Esophagus muscularis mucosa (tissue), 2 donors: ENCODE measurements around the gene CBLC.

ENCODE experiments used
- POLR2A ChIP-seq: fragments of 450-650 bp; IDR thresholded peaks from one replicate; pipeline ENCODE4 v1.6.1; 2017; ENCODE audit warnings: antibody characterized with exemption, moderate library complexity, mild to moderate bottlenecking, low read depth
- POLR2AphosphoS5 ChIP-seq, 2 donors: sonication (generic); formaldehyde crosslinking; IDR thresholded peaks; one replicate each; pipeline ENCODE4 v1.6.1; 2017; ENCODE audit warnings: antibody characterized with exemption in 2 of 2

DNA sequence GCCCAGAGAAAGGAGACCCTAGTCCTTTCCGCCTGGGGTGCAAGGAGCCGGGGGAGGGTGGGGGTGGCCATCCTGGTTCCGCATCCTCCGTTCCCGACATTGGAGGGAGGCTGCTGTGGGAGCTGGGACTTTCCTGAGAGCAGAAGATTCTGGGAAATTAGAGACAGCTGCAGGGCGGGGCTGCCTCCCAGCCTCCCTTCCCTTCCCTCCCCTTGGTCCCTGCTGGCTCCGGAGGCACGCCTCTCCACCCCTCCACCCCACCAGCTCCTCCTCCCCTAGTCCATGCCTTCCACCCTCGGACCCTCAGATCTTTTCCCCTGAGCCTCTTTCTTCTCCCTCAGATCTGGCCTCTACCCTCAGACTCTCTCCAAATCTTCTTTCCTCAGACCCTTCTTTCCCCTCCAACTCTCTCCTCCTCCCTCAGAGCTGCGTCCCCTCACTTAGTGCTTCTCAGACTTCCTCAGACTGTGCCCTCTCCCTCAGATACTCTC, 32.3 kb upstream of the CBLC start:
- TF ChIP-seq POLR2AphosphoS5 (IDR thresholded peaks at IDR 0.05) (peak; percentile 61 to 67), POLR2A (no peak)
